NCI-H128 (cell line): ENCODE data around the gene TOP3A.

ENCODE experiments used
- DNase-seq: peaks from one replicate; lab custom pipeline; 2025; ENCODE audit not compliant: unreplicated experiment; lab: John Stamatoyannopoulos, UW

The TOP3A gene

GRCh38 chr17:18233803-18234518 lies 80.8 kb downstream of the TOP3A start:
- DNase-seq, result no peak

- no peak for DNase-seq
Measured at GRCh38 chr17:18231164-18231563, 83.6 kb downstream of the TOP3A start.

- no peak for DNase-seq
Measured at GRCh38 chr17:18230288-18231141, 84.3 kb downstream of the TOP3A start.

- DNase-seq, result no peak
Measured at GRCh38 chr17:18229771-18230170, 85.0 kb downstream of the TOP3A start.

DNA sequence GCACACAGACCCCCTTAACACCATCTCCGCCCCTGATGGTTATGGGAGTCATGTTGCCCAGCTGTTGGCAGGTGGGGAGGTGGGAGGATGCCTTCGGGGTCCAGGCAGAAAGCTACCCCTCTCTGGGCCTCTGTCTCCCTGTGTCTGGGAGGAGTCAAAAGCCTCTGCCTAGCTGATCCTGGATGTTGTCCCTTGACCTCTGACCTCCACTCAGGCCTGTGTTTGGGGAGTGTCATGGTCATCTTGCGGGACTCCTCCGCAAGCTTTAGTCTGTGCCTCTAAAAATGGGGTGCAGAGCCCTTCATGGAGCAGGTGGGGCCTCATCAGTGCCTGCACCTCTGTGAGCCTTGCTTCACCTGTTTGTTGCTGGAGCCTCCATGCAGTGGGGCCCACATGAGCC lies 85.5 kb downstream of the TOP3A start:
- no peak for DNase-seq

DNA sequence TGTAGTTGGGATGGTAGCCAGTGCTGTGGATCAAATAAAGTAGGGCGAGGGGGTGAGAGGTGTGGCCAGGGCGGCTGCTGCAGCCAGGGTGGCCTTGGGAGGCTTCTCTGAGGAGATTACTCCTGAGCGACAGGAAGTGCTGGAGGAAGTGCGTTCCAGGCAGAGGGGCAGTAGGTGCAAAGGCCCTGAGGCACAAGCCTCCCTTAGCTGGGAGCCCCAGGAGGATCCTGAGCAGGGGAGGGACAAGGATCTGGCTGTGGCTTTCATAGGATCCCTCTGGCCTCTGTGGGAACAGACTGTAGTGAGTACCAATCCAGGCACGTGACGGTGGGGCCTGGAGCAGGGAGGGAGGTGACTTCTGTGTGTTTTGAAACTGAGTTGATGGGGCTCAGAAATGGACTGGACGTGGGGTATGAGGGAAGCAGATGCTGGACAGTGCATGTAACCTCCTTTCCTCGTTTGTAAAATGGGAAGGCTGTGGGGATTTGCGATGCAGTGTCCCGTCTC lies 86.6 kb downstream of the TOP3A start:
- DNase-seq, result no peak

- DNase-seq, result no peak
Measured at GRCh38 chr17:18227635-18228034, 87.2 kb downstream of the TOP3A start.

DNA sequence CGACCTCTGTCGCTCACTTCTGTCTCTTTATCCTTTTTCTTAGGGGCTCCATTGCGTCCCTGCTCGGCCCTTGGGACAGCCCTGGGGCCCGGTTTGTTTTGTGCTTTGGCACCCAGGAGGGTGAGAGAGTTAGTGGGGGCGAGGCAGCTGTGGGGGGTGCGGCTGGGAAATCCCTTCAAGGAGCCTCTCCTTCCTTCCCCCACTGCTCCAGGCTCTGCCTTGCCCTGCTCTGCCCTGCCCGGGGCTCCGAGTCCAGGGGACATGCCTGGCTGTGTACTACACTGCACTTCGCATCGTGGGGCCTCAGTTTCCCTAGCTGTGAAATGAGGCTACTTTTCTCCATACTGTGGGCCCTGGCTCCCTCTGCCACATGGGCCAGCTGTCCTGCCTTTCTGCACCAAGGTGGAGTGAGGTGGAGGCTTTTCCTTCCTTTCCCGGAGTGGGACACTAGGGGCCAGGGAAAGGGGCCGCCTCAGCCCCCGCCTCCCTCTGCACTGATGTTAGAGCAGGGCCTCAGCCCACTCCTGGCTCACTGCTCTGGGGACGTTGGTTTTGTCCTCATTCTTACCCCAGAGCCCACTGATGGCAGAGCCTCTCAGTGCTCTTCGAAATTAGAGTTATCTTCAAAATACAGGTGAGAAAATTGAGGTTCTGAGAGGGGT lies 88.4 kb downstream of the TOP3A start:
- DNase-seq, result no peak

- no peak for DNase-seq
Measured at GRCh38 chr17:18225642-18226283, 89.0 kb downstream of the TOP3A start.

- DNase-seq, result peak; percentile 73
Measured at GRCh38 chr17:18225121-18225641, 89.6 kb downstream of the TOP3A start, which contains the start of gene LLGL1. LLGL1 (plus strand) TSS chr17:18225635; CDS start chr17:18225683, 48 bp downstream.

DNA sequence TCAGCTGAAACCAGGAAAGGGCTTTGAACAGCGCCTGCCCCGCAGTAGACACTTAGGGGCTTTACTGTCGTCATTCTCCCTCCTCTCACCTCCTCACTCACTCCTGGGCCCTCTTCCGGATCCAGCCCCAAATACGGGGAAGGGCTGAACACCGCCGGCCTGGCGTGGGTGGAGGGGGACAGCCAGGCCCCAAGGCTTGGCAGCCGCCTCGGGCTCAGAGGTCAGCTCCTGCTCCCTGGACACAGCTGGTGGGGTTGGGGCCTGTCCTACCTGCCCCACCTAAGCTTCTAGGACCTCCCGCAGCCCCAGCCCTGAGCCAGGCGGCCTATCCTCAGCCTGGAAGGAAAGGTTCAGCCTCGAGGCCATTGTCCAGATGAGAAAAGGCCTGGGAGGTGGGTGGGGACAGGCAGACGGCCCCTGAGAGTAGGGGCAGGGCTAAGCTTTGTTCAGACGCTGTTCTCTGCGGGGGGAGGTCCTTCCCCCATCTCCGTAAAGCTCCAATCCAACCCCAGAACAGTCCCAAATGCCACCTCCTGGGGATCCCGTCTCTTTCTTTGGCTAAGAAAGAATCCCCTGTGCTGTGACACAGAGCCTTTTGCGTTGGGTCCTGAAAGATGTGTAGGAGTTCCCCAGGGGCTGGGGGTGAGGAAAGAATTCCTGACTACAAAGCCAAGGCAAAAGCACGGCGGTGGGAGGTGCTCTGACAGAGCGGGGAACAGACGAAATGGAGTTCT lies 90.2 kb downstream of the TOP3A start:
- DNase-seq, result no peak

GRCh38 chr17:18224053-18224386 lies 90.8 kb downstream of the TOP3A start:
- no peak for DNase-seq
